MM.1S (cell line): Measurements from ENCODE around the gene CHRNG.

Experiments
- DNase-seq: peaks from one replicate; pipeline ENCODE4 v3.0.0-alpha.2; 2015
- H2AFZ ChIP-seq: fragments of 300-600 bp; sonication (generic); 2 replicates; pipeline ENCODE4 v1.6.0; 2016; ENCODE audit warnings: antibody characterized with exemption, low read length
- H3F3A ChIP-seq: fragments of 300-600 bp; sonication (generic); 2 replicates; pipeline ENCODE4 v1.6.1; 2016; ENCODE audit warnings: mild to moderate bottlenecking, antibody characterized with exemption, low read length, moderate library complexity, mixed read lengths; ENCODE audit not compliant: insufficient read depth
- H3K27ac ChIP-seq: fragments of 300-600 bp; sonication (generic); 2 replicates; pipeline ENCODE4 v1.5.1; 2016; ENCODE audit warnings: mild to moderate bottlenecking, low read length
- H3K27me3 ChIP-seq: fragments of 300-600 bp; sonication (generic); replicated peaks from 2 replicates; pipeline ENCODE4 v1.6.0; 2016; ENCODE audit warnings: low read length; ENCODE audit not compliant: insufficient read depth
- H3K36me3 ChIP-seq: fragments of 300-600 bp; sonication (generic); replicated peaks from 2 replicates; pipeline ENCODE4 v1.6.1; 2016; ENCODE audit warnings: mild to moderate bottlenecking, low read length, mixed read lengths; ENCODE audit not compliant: insufficient read depth
- H3K4me1 ChIP-seq: fragments of 300-600 bp; sonication (generic); 2 replicates; pipeline ENCODE4 v1.6.1; 2016; ENCODE audit warnings: low read length, mixed read lengths
- H3K4me2 ChIP-seq: fragments of 300-600 bp; sonication (generic); 2 replicates; pipeline ENCODE4 v1.6.0; 2016; ENCODE audit warnings: low read depth, low read length
- H3K4me3 ChIP-seq: fragments of 300-600 bp; sonication (generic); 2 replicates; pipeline ENCODE4 v1.5.1; 2016; ENCODE audit warnings: low read length, mixed read lengths
- H3K79me2 ChIP-seq: fragments of 300-600 bp; sonication (generic); 2 replicates; pipeline ENCODE4 v1.6.1; 2016; ENCODE audit warnings: mixed run types, low read length, mixed read lengths
- H3K9ac ChIP-seq: fragments of 300-600 bp; sonication (generic); 2 replicates; pipeline ENCODE4 v1.6.1; 2016; ENCODE audit warnings: low read length, mixed read lengths
- H3K9me2 ChIP-seq: fragments of 300-600 bp; sonication (generic); replicated peaks from 2 replicates; pipeline ENCODE4 v1.6.1; 2016; ENCODE audit warnings: mild to moderate bottlenecking, low read length, mixed read lengths; ENCODE audit not compliant: insufficient read depth
- H3K9me3 ChIP-seq: fragments of 300-600 bp; sonication (generic); replicated peaks from 2 replicates; pipeline ENCODE4 v1.6.1; 2016; ENCODE audit warnings: mild to moderate bottlenecking, low read length, mixed read lengths; ENCODE audit not compliant: insufficient read depth
- H4K20me1 ChIP-seq: fragments of 300-600 bp; sonication (generic); 2 replicates; pipeline ENCODE4 v1.6.1; 2016; ENCODE audit warnings: mild to moderate bottlenecking, low read length, moderate library complexity, mixed read lengths; ENCODE audit not compliant: insufficient read depth
- CTCF ChIP-seq: fragments of 300-600 bp; sonication (generic); IDR thresholded peaks from 2 replicates; pipeline ENCODE4 v1.5.1; 2016; ENCODE audit warnings: antibody characterized with exemption, low read length, mixed read lengths
- EZH2 ChIP-seq: fragments of 300-600 bp; sonication (generic); optimal IDR thresholded peaks from 2 replicates; pipeline ENCODE3; 2017; ENCODE audit warnings: low read depth, mild to moderate bottlenecking, antibody characterized with exemption, low read length, mixed read lengths
- EZH2phosphoT487 ChIP-seq: fragments of 300-600 bp; sonication (generic); IDR thresholded peaks from 2 replicates; pipeline ENCODE4 v1.6.1; 2018; ENCODE audit warnings: antibody characterized with exemption, low read length

The CHRNG gene

DNA sequence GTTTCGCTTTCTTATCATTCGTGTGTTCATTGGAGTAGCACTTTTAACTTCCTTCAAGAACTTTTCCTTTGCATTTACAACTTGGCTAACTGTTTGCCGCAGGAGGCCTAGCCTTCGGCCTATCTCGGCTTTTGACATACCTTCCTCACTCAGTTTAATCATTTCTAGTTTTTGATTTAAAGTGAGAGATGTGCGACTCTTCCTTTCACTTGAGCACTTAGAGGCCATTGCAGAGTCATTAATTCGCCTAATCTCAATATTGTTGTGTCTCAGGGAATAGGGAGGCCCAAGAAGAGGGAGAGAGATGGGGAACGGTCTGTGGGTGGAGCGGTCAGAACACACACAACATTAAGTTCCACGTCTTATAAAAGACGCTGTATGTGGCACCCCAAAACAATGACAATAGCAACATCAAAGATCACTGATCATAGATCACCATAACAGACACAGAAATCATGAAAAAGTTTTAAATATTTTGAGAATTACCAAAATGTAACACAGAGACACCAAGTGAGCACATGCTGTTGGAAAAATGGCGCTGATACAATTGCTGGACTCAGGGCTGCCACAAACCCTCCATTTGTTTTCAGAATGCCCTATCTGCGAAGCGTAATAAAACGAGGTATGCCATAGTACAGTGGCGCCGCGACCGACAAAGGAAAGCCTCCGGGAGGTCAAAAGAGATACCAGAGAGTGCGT lies 10.3 kb downstream of the CHRNG start:
- H3K4me2 ChIP-seq, result peak overlapping the region; percentile 79
- H3K9me2 ChIP-seq, result no peaks in the 10 kb centered on the region
- H2AFZ ChIP-seq, result peak overlapping the region; percentile 83
- H3K4me3 ChIP-seq, result peak overlapping the region; percentile 75
- peaks cover 6% of the 10 kb centered on the region; the same call in 1 of the 2 replicates for H3K4me1 ChIP-seq
- H4K20me1 ChIP-seq, result no peaks in the 10 kb centered on the region
- H3K79me2 ChIP-seq, result peaks cover 51% of the 10 kb centered on the region
- H3K36me3 ChIP-seq, result no peaks in the 10 kb centered on the region
- H3K27ac ChIP-seq, result peak overlapping the region; percentile 89; the same call in 1 of the 2 replicates
- TF ChIP-seq EZH2 (no peak), CTCF (no peak), EZH2phosphoT487 (no peak)
- H3K27me3 ChIP-seq, result no peaks in the 10 kb centered on the region
- peak overlapping the region; percentile 97 for H3K9ac ChIP-seq
- no peak for DNase-seq
- H3K9me3 ChIP-seq, result no peaks in the 10 kb centered on the region
- no peaks in the 10 kb centered on the region; the same call in none of the 2 replicates for H3F3A ChIP-seq

- Histone ChIP-seq H3K4me2 (peak within 1 kb of the TSS; percentile 79), H3K9me3 (no peaks in the 10 kb centered on the region), H3K9ac (peak within 1 kb of the TSS; percentile 97), H3K27me3 (no peaks in the 10 kb centered on the region), H3K9me2 (no peaks in the 10 kb centered on the region), H4K20me1 (no peaks in the 10 kb centered on the region), H3K79me2 (peaks cover 59% of the 10 kb centered on the region), H3K27ac (peak within 1 kb of the TSS; percentile 89), H3K4me3 (peak within 1 kb of the TSS; percentile 75), H3F3A (no peaks in the 10 kb centered on the region; the same call in none of the 2 replicates), H3K36me3 (no peaks in the 10 kb centered on the region), H2AFZ (peak within 1 kb of the TSS; percentile 85), H3K4me1 (peaks cover 6% of the 10 kb centered on the region; the same call in 1 of the 2 replicates)
- TF ChIP-seq EZH2phosphoT487 (no peak), EZH2 (no peak), CTCF (peak; percentile 23)
- DNase-seq, result peak; percentile 92
Measured at GRCh38 chr2:232550354-232551249, 11.1 kb downstream of the CHRNG start, which contains the start of the genes EIF4E2 and TIGD1. Gene EIF4E2, plus strand, starts transcription at chr2:232550689. Its CDS starts 36 bp downstream, at chr2:232550725. Gene TIGD1, minus strand, starts transcription at chr2:232550557. Its CDS starts 675 bp downstream, at chr2:232549882.

DNA sequence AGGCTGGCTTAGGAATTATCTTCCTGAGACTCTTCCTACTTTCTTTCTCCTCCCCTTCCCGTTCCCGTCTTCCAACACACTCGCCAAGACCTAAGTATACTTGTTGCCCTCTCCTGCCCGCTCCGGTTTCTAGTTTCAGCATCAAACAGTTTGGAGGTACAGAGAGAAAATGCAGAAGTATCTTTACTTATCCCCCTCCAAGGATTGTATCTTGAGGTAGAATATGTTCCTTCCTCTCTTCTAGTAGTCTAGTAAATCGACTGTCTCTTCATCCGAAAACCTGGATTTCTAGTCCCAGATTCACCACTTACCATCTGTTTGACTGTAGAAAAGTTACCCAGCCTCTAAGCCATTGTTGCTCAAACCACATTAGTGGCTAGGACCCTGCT lies 11.8 kb downstream of the CHRNG start:
- TF ChIP-seq CTCF (no peak), EZH2phosphoT487 (no peak), EZH2 (no peak)
- H3K9ac ChIP-seq, result peak overlapping the region; percentile 97
- H3K27ac ChIP-seq, result peak overlapping the region; percentile 89; the same call in 1 of the 2 replicates
- H3K36me3 ChIP-seq, result no peaks in the 10 kb centered on the region
- no peaks in the 10 kb centered on the region for H3K9me3 ChIP-seq
- H2AFZ ChIP-seq, result peak overlapping the region; percentile 85; the same call in 1 of the 2 replicates
- no peak for DNase-seq
- H3K27me3 ChIP-seq, result no peaks in the 10 kb centered on the region
- H3K9me2 ChIP-seq, result no peaks in the 10 kb centered on the region
- peak overlapping the region; percentile 75 for H3K4me3 ChIP-seq
- peaks cover 6% of the 10 kb centered on the region; the same call in 1 of the 2 replicates for H3K4me1 ChIP-seq
- no peaks in the 10 kb centered on the region; the same call in none of the 2 replicates for H3F3A ChIP-seq
- H4K20me1 ChIP-seq, result peaks cover 3% of the 10 kb centered on the region; the same call in 1 of the 2 replicates
- peaks cover 65% of the 10 kb centered on the region for H3K79me2 ChIP-seq
- peak overlapping the region; percentile 73 for H3K4me2 ChIP-seq
